Nephron (organoid): ENCODE data around the gene CABLES1.

Experiments
- H3K27ac Mint-ChIP-seq, 3 experiments: 2 replicates each; pipeline ENCODE4 v1.8.0; 2020; ENCODE audit warnings: mixed read lengths in 3 of 3, mild to moderate bottlenecking in 2 of 3, moderate library complexity in 1 of 3
- H3K27me3 Mint-ChIP-seq: 2 replicates; pipeline ENCODE4 v1.8.0; 2021; ENCODE audit warnings: low read depth, mild to moderate bottlenecking, moderate library complexity, mixed read lengths
- H3K36me3 Mint-ChIP-seq: 2 replicates; pipeline ENCODE4 v1.8.0; 2020; ENCODE audit warnings: low read depth, mixed read lengths
- H3K4me1 Mint-ChIP-seq: 2 replicates; pipeline ENCODE4 v1.8.0; 2020; ENCODE audit warnings: mixed read lengths
- H3K4me3 Mint-ChIP-seq, 3 experiments: 2 replicates each; pipeline ENCODE4 v1.8.0; 2020; ENCODE audit warnings: mild to moderate bottlenecking in 3 of 3, mixed read lengths in 3 of 3, moderate library complexity in 2 of 3
- H3K9me3 Mint-ChIP-seq: 2 replicates; pipeline ENCODE4 v1.8.0; 2020; ENCODE audit warnings: mixed read lengths
- TF ChIP-seq, protein P1 (sequence below), 3 experiments: fragments of 200-600 bp; sonication (generic); IDR thresholded peaks; one replicate each; pipeline ENCODE4 v1.5.0; 2021; ENCODE audit warnings: antibody characterized with exemption in 3 of 3; ENCODE audit not compliant: unreplicated experiment in 3 of 3

The CABLES1 gene

DNA sequence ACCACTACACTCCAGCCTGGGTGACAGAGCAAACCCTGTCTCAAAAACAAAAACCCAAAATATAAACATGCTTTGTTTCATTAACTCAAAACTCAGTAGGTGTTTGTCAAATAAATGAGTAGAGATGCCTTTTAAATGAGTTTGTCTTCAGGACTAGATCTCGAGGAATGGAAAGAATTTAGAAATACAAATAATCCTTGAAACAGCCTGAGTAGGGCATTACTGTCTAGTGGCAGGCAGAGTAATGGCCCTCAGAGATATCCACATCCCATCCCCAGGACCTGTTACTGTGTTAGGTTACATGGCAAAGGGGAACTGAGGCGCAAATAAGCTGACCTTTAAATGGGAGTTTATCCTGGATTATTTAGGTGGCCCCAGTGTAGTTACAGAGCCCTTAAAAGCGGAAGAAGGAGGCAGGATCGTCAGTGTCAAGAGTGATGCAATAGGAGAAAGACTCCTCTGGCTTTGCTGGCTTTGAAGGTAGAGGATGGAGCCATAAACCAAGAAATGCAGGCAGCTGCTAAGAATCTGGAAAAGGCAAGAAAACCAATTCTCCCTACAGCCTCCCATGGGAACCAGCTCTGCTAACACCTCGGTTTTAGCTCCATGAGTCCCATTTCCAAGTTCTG is 63.0 kb downstream of the CABLES1 start:
- H3K4me3 Mint-ChIP-seq, result no peak overlapping the region
- no peak overlapping the region for H3K27ac Mint-ChIP-seq
- peaks cover 8% of the 10 kb centered on the region for H3K27me3 Mint-ChIP-seq
- H3K36me3 Mint-ChIP-seq, result peaks cover 18% of the 10 kb centered on the region
- TF ChIP-seq, protein P1, sequence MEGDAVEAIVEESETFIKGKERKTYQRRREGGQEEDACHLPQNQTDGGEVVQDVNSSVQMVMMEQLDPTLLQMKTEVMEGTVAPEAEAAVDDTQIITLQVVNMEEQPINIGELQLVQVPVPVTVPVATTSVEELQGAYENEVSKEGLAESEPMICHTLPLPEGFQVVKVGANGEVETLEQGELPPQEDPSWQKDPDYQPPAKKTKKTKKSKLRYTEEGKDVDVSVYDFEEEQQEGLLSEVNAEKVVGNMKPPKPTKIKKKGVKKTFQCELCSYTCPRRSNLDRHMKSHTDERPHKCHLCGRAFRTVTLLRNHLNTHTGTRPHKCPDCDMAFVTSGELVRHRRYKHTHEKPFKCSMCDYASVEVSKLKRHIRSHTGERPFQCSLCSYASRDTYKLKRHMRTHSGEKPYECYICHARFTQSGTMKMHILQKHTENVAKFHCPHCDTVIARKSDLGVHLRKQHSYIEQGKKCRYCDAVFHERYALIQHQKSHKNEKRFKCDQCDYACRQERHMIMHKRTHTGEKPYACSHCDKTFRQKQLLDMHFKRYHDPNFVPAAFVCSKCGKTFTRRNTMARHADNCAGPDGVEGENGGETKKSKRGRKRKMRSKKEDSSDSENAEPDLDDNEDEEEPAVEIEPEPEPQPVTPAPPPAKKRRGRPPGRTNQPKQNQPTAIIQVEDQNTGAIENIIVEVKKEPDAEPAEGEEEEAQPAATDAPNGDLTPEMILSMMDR (IDR thresholded peaks at IDR 0.05; ENCODE audit: unreplicated experiment in 3 of 3), result no peak
- no peaks in the 10 kb centered on the region for H3K9me3 Mint-ChIP-seq
- H3K4me1 Mint-ChIP-seq, result peaks cover 39% of the 10 kb centered on the region

DNA sequence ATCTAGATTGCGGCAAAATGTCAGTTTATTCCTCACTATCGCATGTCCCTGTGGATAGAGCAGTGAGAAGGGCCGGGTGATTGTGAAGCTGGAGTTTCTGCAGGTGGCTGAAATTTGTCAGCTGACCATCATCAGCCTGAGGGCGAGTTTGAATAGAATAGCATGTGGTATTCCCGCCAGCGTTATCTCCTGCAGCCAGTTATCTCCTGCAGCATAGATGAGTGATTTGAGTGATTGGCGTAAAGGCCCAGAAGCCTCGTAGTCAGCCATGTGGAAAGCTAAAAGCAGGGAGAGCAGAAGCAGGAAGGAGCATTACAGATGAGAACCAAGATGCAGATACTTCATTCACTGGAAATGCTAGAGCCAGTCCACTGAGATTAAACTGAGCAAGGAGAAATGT is 65.5 kb downstream of the CABLES1 start:
- H3K4me1 Mint-ChIP-seq, result peaks cover 17% of the 10 kb centered on the region
- H3K27ac Mint-ChIP-seq, result no peak overlapping the region
- peaks cover 5% of the 10 kb centered on the region for H3K27me3 Mint-ChIP-seq
- H3K9me3 Mint-ChIP-seq, result no peaks in the 10 kb centered on the region
- H3K36me3 Mint-ChIP-seq, result peaks cover 28% of the 10 kb centered on the region
- no peak overlapping the region for H3K4me3 Mint-ChIP-seq
- TF ChIP-seq, protein P1 (IDR thresholded peaks at IDR 0.05; ENCODE audit: unreplicated experiment in 3 of 3), result no peak

DNA sequence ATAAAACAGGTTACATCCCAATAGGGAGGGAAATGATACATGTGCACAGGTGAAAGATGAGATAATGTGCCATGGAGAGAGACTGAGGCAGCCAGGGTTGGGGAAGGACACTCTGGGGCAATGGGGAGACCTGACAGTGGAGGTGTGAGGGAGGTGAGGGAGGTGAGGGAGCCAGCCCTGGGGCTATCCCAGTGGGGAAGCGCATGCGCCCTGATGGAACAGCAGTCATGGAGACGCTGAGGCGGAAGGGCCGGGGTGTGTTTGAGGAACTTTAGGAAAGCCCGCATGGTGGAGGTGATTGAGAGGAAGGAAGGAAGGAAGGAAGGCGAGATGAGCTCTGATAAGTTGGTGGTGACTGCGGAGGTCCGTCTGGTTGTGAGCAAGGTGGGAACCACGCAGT is 66.5 kb downstream of the CABLES1 start:
- Mint-ChIP-seq H3K27me3 (no peaks in the 10 kb centered on the region), H3K27ac (no peak overlapping the region), H3K36me3 (peaks cover 25% of the 10 kb centered on the region), H3K9me3 (no peaks in the 10 kb centered on the region), H3K4me3 (no peak overlapping the region), H3K4me1 (peaks cover 8% of the 10 kb centered on the region)
- TF ChIP-seq, protein P1 (IDR thresholded peaks at IDR 0.05; ENCODE audit: unreplicated experiment in 3 of 3), result no peak

GRCh38 chr18:23203891-23204432 is 68.7 kb downstream of the CABLES1 start:
- H3K4me1 Mint-ChIP-seq, result no peaks in the 10 kb centered on the region
- no peak overlapping the region for H3K27ac Mint-ChIP-seq
- peaks cover 10% of the 10 kb centered on the region for H3K27me3 Mint-ChIP-seq
- TF ChIP-seq, protein P1 (IDR thresholded peaks at IDR 0.05; ENCODE audit: unreplicated experiment in 3 of 3), result no peak
- H3K9me3 Mint-ChIP-seq, result peaks cover 3% of the 10 kb centered on the region
- peaks cover 34% of the 10 kb centered on the region for H3K36me3 Mint-ChIP-seq
- H3K4me3 Mint-ChIP-seq, result no peak overlapping the region

DNA sequence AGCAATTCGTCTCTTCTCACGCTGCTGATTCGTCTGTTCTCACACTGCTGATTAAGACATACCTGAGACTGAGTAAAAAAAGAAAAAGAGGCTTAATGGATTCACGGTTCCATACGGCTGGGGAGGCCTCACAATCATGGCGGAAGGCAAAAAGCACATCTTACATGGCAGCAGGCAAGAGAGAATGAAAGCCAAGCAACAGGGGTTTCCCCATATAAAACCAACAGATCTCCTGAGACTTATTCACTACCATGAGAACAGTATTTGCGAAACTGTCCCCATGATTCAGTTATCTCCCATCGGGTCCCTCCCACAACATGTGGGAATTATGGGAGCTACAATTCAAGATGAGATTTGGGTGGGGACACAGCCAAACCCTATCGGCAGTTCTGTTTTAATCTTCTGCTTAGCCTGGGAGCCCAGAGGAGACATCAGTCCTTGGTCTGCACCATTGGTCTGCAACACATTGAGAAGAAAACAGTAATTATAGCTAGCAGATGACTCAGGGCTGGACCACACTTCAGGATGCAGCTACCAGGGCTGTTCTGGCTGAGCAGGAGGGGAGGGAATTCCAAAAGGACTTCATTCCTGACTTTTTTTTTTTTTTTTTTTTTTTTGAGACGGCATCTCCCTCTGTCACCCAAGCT is 69.4 kb downstream of the CABLES1 start:
- Mint-ChIP-seq H3K27me3 (peaks cover 10% of the 10 kb centered on the region), H3K4me3 (no peak overlapping the region), H3K4me1 (no peaks in the 10 kb centered on the region), H3K36me3 (peaks cover 40% of the 10 kb centered on the region), H3K27ac (no peak overlapping the region), H3K9me3 (peaks cover 5% of the 10 kb centered on the region)
- TF ChIP-seq, protein P1 (IDR thresholded peaks at IDR 0.05; ENCODE audit: unreplicated experiment in 3 of 3), result no peak
